HepG2 (cell line): ENCODE measurements around the gene SGMS1. TPM values are rescaled to one million over a fixed set of nuclear protein-coding genes. Genes with fewer than 3 reads are reported as not detected.

ENCODE experiments used
- ATAC-seq: fragments of 200-7000 bp; cut with Tn5 transposase; 3 replicates; pipeline ENCODE4 v1.9.1; 2020; ENCODE audit warnings: mild to moderate bottlenecking, moderate library complexity
- BruUV-seq: library from RNA; stranded (reverse); fragments of 400-500 nt; replicated peaks from 2 replicates; lab custom pipeline; 2021; lab: Mats Ljungman, UMichigan
- CTCF ChIA-PET: fragments of 300-600 bp; formaldehyde crosslinking; extraction: SDS; loops from one replicate; lab custom pipeline; 2021; ENCODE audit warnings: low total read pairs, inconsistent platforms, low intra/inter-chr PET ratio; lab: Yijun Ruan, JAX
- POLR2A ChIA-PET: fragments of 350-600 bp; sonication (Branson Sonifier 250); formaldehyde crosslinking; loops from one replicate; lab custom pipeline; 2020; ENCODE audit warnings: antibody characterized with exemption, inconsistent platforms; lab: Yijun Ruan, JAX
- DNase-seq: peaks from one replicate; pipeline ENCODE4 v3.0.0-alpha.2; 2015; ENCODE audit warnings: low spot score
- FAIRE-seq: peaks from 3 replicates; lab custom pipeline; 2011; peaks lifted over from hg19 to GRCh38; lab: Jason Lieb, UNC
- H2AFZ ChIP-seq: one replicate; pipeline ENCODE4 v1.6.1; 2011; ENCODE audit warnings: low read length, inconsistent platforms
- H3K27ac ChIP-seq: fragments of 300-600 bp; 3 replicates; pipeline ENCODE4 v1.8.0; 2011; ENCODE audit warnings: mixed run types, mild to moderate bottlenecking, mixed read lengths, low read length, inconsistent platforms; ENCODE audit not compliant: insufficient read depth; ENCODE audit errors: extremely low read length
- H3K27me3 ChIP-seq, 2 experiments: fragments of 200-600 bp in 1 of 2; 2 replicates in 1 of 2; 3 replicates in 1 of 2; pipeline versions ENCODE4 v1.6.0 to v1.8.0; 2011; ENCODE audit warnings: low read length in 2 of 2, mild to moderate bottlenecking in 2 of 2, moderate library complexity in 2 of 2, inconsistent platforms in 1 of 2; ENCODE audit not compliant: insufficient read depth in 2 of 2, control insufficient read depth in 1 of 2
- H3K36me3 ChIP-seq, 2 experiments: fragments of 200-600 bp in 1 of 2; replicated peaks in 1 of 2; 2 replicates in 1 of 2; 3 replicates in 1 of 2; pipeline versions ENCODE4 v1.5.1 to v1.8.0; 2011; ENCODE audit warnings: low read length in 2 of 2, inconsistent platforms in 1 of 2; ENCODE audit not compliant: insufficient read depth in 2 of 2, control insufficient read depth in 1 of 2
- H3K4me1 ChIP-seq: 2 replicates; pipeline ENCODE4 v1.5.1; 2012; ENCODE audit warnings: low read length, inconsistent platforms; ENCODE audit not compliant: insufficient read depth
- H3K4me2 ChIP-seq: 2 replicates; pipeline ENCODE4 v1.6.0; 2011; ENCODE audit warnings: low read depth, low read length, inconsistent platforms
- H3K4me3 ChIP-seq, 3 experiments: fragments of 200-600 bp in 1 of 3; sonication (generic), shearing (Covaris generic) in 1 of 3; replicated peaks in 1 of 3; 2 replicates each; pipeline ENCODE4 v1.5.1; 2011 to 2016; ENCODE audit warnings: low read length in 3 of 3, inconsistent platforms in 2 of 3, low read depth in 2 of 3, mild to moderate bottlenecking in 2 of 3, control low read depth in 1 of 3, mixed read lengths in 1 of 3; ENCODE audit not compliant: insufficient read depth in 1 of 3
- H3K79me2 ChIP-seq: one replicate; pipeline ENCODE4 v1.6.1; 2011; ENCODE audit warnings: low read length, inconsistent platforms; ENCODE audit not compliant: insufficient read depth
- H3K9ac ChIP-seq: 2 replicates; pipeline ENCODE4 v1.6.0; 2011; ENCODE audit warnings: mild to moderate bottlenecking, low read depth, low read length, inconsistent platforms; ENCODE audit not compliant: insufficient read depth
- H3K9me3 ChIP-seq: 2 replicates; pipeline ENCODE4 v1.5.1; 2012; ENCODE audit warnings: mild to moderate bottlenecking, low read length
- H4K20me1 ChIP-seq: 2 replicates; pipeline ENCODE4 v1.6.0; 2011; ENCODE audit warnings: inconsistent platforms, mild to moderate bottlenecking, low read length, moderate library complexity; ENCODE audit not compliant: insufficient read depth
- ARNT ChIP-seq: fragments of 450-650 bp; IDR thresholded peaks from 2 replicates; pipeline ENCODE4 v1.6.1; 2017
- BCL6 ChIP-seq: IDR thresholded peaks from 2 replicates; pipeline ENCODE4 v1.6.1; 2016; ENCODE audit warnings: missing genetic modification reagents, missing compliant biosample characterization
- CEBPG ChIP-seq: IDR thresholded peaks from 2 replicates; pipeline ENCODE4 v1.6.1; 2016
- HNRNPL ChIP-seq: fragments of 200-400 bp; formaldehyde crosslinking; IDR thresholded peaks from 2 replicates; pipeline ENCODE4 v1.6.1; 2017; ENCODE audit warnings: mild to moderate bottlenecking, low read depth, low read length
- PHB2 ChIP-seq: fragments of 450-650 bp; IDR thresholded peaks from 2 replicates; pipeline ENCODE4 v1.6.1; 2018; ENCODE audit not compliant: partially characterized antibody
- PPARG ChIP-seq: conservative IDR thresholded peaks from 2 replicates; pipeline ENCODE4 v1.6.1; 2016; ENCODE audit warnings: missing biosample characterization, missing genetic modification reagents
- ZBTB7B ChIP-seq: sonication (generic); formaldehyde crosslinking; IDR thresholded peaks from 2 replicates; pipeline ENCODE4 v1.4.0; 2020; ENCODE audit warnings: missing genetic modification reagents
- ZNF329 ChIP-seq: sonication (generic); formaldehyde crosslinking; IDR thresholded peaks from 2 replicates; pipeline ENCODE4 v1.9.0; 2021; ENCODE audit warnings: low read depth, mild to moderate bottlenecking, missing genetic modification reagents
- WGBS: methylation state at CpG from one replicate; pipeline ENCODE4 v1.1.6; 2017; ENCODE audit warnings: low lambda C conversion rate; 5-methylcytosine and 5-hydroxymethylcytosine counted together
- in situ Hi-C: cut with HindIII; loops from 2 replicates; pipeline ENCODE4 v1.10.0; 2017; ENCODE audit warnings: low pct_unique_long_range_greater_than_20kb; ENCODE audit not compliant: extremely low pct_ligation_motif_present
- intact Hi-C: fragments of 100-400 bp; cut with micrococcal nuclease; formaldehyde crosslinking; loops from one replicate; pipeline ENCODE4 v1.10.0; 2022; ENCODE audit not compliant: unreplicated experiment
- polyA plus RNA-seq, 8 experiments: library from polyadenylated mRNA; depleted of rRNA in 3 of 8; stranded (reverse) in 7 of 8; unstranded in 1 of 8; fragments of >200 nt; fragmentation: Illumina TruSeq in 4 of 8; extraction: Trizol in 4 of 8; gene quantifications; 2 replicates each; pipeline versions ENCODE4 v1.2.1 to v1.2.3, GENCODE V29; 2011 to 2016; ENCODE audit warnings: low read depth in 4 of 8, missing spikeins in 1 of 8, mixed read lengths in 1 of 8; ENCODE audit not compliant: insufficient read depth in 1 of 8
- total RNA-seq, 5 experiments: library from RNA; depleted of rRNA; stranded (reverse); fragments of >200 nt; fragmentation: Illumina TruSeq; extraction: Trizol; gene quantifications; 2 replicates each; pipeline ENCODE4 v1.2.3, GENCODE V29; 2016; ENCODE audit warnings: low read depth in 1 of 5
- TF ChIP-seq, protein P1 (sequence below): sonication (generic); formaldehyde crosslinking; IDR thresholded peaks from 2 replicates; pipeline ENCODE4 v1.4.0; 2020; ENCODE audit warnings: missing genetic modification reagents; ENCODE audit errors: not compliant biosample characterization
- TF ChIP-seq, protein P2 (sequence below): sonication (generic); formaldehyde crosslinking; IDR thresholded peaks from 2 replicates; pipeline ENCODE4 v1.4.0; 2020; ENCODE audit warnings: low read depth, mild to moderate bottlenecking, missing genetic modification reagents
- TF ChIP-seq, protein P3 (sequence below): sonication (generic); formaldehyde crosslinking; IDR thresholded peaks from 2 replicates; pipeline ENCODE4 v1.4.0; 2020; ENCODE audit warnings: mild to moderate bottlenecking, missing genetic modification reagents
- TF ChIP-seq, protein P4 (sequence below): sonication (generic); formaldehyde crosslinking; IDR thresholded peaks from 2 replicates; pipeline ENCODE4 v1.4.0; 2020; ENCODE audit warnings: mild to moderate bottlenecking, missing genetic modification reagents
- TF ChIP-seq, protein P5 (sequence below): IDR thresholded peaks from 2 replicates; pipeline ENCODE4 v1.6.1; 2016; ENCODE audit warnings: low read depth, borderline replicate concordance
- TF ChIP-seq, protein P6 (sequence below): sonication (generic); formaldehyde crosslinking; IDR thresholded peaks from 2 replicates; pipeline ENCODE4 v1.4.0; 2020; ENCODE audit warnings: mild to moderate bottlenecking, missing genetic modification reagents

The SGMS1 gene
- total and polyA plus RNA-seq, 2 of the 13 experiments (the other 11 are each of a cell fraction or from before 2014, with no cell fraction given) = 6.5 to 15.1 TPM

DNA sequence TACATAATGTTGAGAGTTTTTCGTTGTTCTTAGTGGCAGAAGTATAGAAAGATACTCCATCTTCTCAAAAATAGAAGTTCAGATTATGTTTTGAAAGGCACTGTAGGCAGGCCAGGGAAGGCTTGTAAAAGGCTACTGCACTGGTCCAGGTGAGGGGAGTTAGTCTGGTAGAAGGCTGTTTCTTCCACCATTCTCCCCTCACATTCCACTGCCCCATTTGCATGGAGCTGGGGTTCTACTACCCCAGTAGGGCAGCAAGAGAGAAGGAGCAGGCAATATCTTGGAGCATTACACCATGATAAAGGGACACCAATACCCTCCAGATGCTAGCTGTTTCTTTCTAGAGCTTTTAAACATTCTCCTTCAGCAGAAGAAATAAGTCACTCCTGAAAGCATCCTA is 16.5 kb upstream of the SGMS1 start (continued):
- TF ChIP-seq HNRNPL = no peak
- TF ChIP-seq, protein P1, sequence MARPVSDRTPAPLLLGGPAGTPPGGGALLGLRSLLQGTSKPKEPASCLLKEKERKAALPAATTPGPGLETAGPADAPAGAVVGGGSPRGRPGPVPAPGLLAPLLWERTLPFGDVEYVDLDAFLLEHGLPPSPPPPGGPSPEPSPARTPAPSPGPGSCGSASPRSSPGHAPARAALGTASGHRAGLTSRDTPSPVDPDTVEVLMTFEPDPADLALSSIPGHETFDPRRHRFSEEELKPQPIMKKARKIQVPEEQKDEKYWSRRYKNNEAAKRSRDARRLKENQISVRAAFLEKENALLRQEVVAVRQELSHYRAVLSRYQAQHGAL (CRISPR knock-in tag) = no peak

DNA sequence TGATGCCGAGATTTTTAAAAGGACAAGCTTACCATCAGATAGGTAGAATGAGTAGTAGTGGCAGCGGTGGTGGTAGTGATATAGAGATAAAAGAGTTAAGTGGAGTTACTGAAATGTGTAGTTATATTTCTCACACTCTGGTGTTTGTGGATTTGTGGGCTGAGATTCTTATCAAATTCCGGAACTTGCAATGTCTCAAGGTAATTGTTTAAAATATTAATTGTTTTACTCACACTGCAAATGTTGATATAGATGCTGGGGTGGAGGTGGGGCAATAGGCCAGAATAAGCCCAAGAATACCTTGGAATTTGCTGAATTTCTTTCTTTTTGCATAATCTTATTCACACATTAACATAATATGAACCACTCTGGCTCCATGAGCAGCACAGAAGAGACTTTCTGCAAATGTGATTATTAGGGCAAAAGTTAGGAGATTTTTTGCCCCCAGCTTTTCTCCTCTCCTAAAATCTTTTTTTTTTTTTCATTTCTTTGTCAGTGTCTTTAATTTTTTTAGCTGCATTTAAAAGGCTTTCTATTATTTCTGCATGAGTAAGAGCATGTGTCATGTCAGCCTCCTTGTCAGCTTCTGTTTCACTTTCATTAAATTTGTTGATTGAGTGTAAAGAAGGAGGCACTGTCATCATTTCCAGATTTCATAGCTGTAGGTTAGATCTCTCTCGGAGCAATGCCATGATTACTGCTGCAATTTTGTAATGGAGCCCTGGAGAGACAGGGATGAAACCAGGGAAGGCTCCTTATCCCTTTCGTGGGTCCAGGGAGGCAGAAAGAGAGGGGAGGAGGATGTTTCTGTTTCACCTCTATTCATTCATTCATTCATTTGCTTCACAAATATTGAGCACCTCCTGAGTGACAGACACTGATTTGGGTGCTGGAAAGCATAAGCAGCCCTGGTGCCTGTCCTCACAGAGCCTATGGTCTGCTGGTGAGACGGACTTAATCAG is 13.1 kb upstream of the SGMS1 start:
- in situ Hi-C loops = no loop called here
- Histone ChIP-seq H3K9ac (no peak overlapping the region), H3K4me2 (no peak overlapping the region), H3K4me3 (no peak overlapping the region), H4K20me1 (no peaks in the 10 kb centered on the region), H3K4me1 (0 out of 2 replicates have a peak, but pooled peaks cover 7% of the 10 kb centered on the region), H3K36me3 (no peaks in the 10 kb centered on the region), H2AFZ (no peak overlapping the region), H3K27me3 (no peaks in the 10 kb centered on the region; a peak in 1 of 5 replicates), H3K9me3 (no peaks in the 10 kb centered on the region), H3K27ac (no peak overlapping the region), H3K79me2 (no peaks in the 10 kb centered on the region)
- ChIA-PET CTCF (no interaction called here), POLR2A (interaction anchor here (1.1 to 1.2 kb wide), 2 partner anchors 13 to 15 kb away, joined by 3 read pairs; partner anchors contain the start of gene SGMS1)
- intact Hi-C loops = no loop called here
- WGBS = 15% methylated on average over 6 of the region's 6 CpGs
- FAIRE-seq (no peak), DNase-seq (no peak), ATAC-seq (no peak)
- BruUV-seq = no TSS peak
- TF ChIP-seq BCL6 (CRISPR knock-in tag) = no peak
- TF ChIP-seq PPARG = no peak
- TF ChIP-seq, protein P2, sequence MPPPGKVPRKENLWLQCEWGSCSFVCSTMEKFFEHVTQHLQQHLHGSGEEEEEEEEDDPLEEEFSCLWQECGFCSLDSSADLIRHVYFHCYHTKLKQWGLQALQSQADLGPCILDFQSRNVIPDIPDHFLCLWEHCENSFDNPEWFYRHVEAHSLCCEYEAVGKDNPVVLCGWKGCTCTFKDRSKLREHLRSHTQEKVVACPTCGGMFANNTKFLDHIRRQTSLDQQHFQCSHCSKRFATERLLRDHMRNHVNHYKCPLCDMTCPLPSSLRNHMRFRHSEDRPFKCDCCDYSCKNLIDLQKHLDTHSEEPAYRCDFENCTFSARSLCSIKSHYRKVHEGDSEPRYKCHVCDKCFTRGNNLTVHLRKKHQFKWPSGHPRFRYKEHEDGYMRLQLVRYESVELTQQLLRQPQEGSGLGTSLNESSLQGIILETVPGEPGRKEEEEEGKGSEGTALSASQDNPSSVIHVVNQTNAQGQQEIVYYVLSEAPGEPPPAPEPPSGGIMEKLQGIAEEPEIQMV (CRISPR knock-in tag) = no peak
- no peak for TF ChIP-seq ZBTB7B (CRISPR knock-in tag)
- TF ChIP-seq, protein P3, sequence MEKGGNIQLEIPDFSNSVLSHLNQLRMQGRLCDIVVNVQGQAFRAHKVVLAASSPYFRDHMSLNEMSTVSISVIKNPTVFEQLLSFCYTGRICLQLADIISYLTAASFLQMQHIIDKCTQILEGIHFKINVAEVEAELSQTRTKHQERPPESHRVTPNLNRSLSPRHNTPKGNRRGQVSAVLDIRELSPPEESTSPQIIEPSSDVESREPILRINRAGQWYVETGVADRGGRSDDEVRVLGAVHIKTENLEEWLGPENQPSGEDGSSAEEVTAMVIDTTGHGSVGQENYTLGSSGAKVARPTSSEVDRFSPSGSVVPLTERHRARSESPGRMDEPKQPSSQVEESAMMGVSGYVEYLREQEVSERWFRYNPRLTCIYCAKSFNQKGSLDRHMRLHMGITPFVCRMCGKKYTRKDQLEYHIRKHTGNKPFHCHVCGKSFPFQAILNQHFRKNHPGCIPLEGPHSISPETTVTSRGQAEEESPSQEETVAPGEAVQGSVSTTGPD (CRISPR knock-in tag) = no peak
- no peak for TF ChIP-seq CEBPG (CRISPR knock-in tag)
- no peak for TF ChIP-seq ZNF329 (CRISPR knock-in tag)
- TF ChIP-seq, protein P4, sequence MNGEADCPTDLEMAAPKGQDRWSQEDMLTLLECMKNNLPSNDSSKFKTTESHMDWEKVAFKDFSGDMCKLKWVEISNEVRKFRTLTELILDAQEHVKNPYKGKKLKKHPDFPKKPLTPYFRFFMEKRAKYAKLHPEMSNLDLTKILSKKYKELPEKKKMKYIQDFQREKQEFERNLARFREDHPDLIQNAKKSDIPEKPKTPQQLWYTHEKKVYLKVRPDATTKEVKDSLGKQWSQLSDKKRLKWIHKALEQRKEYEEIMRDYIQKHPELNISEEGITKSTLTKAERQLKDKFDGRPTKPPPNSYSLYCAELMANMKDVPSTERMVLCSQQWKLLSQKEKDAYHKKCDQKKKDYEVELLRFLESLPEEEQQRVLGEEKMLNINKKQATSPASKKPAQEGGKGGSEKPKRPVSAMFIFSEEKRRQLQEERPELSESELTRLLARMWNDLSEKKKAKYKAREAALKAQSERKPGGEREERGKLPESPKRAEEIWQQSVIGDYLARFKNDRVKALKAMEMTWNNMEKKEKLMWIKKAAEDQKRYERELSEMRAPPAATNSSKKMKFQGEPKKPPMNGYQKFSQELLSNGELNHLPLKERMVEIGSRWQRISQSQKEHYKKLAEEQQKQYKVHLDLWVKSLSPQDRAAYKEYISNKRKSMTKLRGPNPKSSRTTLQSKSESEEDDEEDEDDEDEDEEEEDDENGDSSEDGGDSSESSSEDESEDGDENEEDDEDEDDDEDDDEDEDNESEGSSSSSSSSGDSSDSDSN (CRISPR knock-in tag) = no peak
- no peak for TF ChIP-seq PHB2
- TF ChIP-seq, protein P5, sequence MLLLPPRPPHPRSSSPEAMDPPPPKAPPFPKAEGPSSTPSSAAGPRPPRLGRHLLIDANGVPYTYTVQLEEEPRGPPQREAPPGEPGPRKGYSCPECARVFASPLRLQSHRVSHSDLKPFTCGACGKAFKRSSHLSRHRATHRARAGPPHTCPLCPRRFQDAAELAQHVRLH (CRISPR knock-in tag) = no peak
- TF ChIP-seq, protein P6, sequence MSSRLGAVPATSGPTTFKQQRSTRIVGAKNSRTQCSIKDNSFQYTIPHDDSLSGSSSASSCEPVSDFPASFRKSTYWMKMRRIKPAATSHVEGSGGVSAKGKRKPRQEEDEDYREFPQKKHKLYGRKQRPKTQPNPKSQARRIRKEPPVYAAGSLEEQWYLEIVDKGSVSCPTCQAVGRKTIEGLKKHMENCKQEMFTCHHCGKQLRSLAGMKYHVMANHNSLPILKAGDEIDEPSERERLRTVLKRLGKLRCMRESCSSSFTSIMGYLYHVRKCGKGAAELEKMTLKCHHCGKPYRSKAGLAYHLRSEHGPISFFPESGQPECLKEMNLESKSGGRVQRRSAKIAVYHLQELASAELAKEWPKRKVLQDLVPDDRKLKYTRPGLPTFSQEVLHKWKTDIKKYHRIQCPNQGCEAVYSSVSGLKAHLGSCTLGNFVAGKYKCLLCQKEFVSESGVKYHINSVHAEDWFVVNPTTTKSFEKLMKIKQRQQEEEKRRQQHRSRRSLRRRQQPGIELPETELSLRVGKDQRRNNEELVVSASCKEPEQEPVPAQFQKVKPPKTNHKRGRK = no peak
- TF ChIP-seq ARNT = no peak
